HG03378 (cell line): ENCODE results near the gene FAM53B.

Source experiments
- ATAC-seq: cut with Tn5 transposase; IDR thresholded peaks from one replicate; pipeline ENCODE4 v1.9.1; 2021; ENCODE audit warnings: mild to moderate bottlenecking, moderate library complexity; ENCODE audit not compliant: unreplicated experiment

Gene FAM53B

GRCh38 chr10:124602646-124603365 lies 141.4 kb downstream of the FAM53B start:
- no peak for ATAC-seq

- ATAC-seq: no peak
These were observed 142.0 kb downstream of the FAM53B start for GRCh38 chr10:124602121-124602561.

GRCh38 chr10:124601431-124602120 lies 142.6 kb downstream of the FAM53B start:
- no peak for ATAC-seq

GRCh38 chr10:124601016-124601415 lies 143.2 kb downstream of the FAM53B start:
- ATAC-seq: no peak

GRCh38 chr10:124600051-124600880 lies 143.9 kb downstream of the FAM53B start:
- ATAC-seq: no peak

GRCh38 chr10:124599588-124600050 lies 144.6 kb downstream of the FAM53B start:
- ATAC-seq: no peak

- no peak for ATAC-seq
These were observed 145.2 kb downstream of the FAM53B start for GRCh38 chr10:124598773-124599587.

- no peak for ATAC-seq
These were observed 146.0 kb downstream of the FAM53B start for GRCh38 chr10:124598196-124598595.

- no peak for ATAC-seq
These were observed 146.4 kb downstream of the FAM53B start for GRCh38 chr10:124597846-124598165.

- no peak for ATAC-seq
These were observed 147.0 kb downstream of the FAM53B start for GRCh38 chr10:124596962-124597845.

GRCh38 chr10:124596116-124596785 lies 147.9 kb downstream of the FAM53B start:
- no peak for ATAC-seq

GRCh38 chr10:124595143-124595883 lies 148.9 kb downstream of the FAM53B start:
- ATAC-seq: no peak

GRCh38 chr10:124594240-124594639 lies 149.9 kb downstream of the FAM53B start:
- no peak for ATAC-seq

- ATAC-seq: no peak
These were observed 150.7 kb downstream of the FAM53B start for GRCh38 chr10:124593431-124593985.

- ATAC-seq: no peak
These were observed 151.3 kb downstream of the FAM53B start for GRCh38 chr10:124592736-124593430.

- ATAC-seq: no peak
These were observed 152.1 kb downstream of the FAM53B start for GRCh38 chr10:124592101-124592500.

- ATAC-seq: no peak
These were observed 153.1 kb downstream of the FAM53B start for GRCh38 chr10:124591123-124591495.
